Naive B cell (primary cell): Measurements from ENCODE around the gene CENPN. TPM values are rescaled to one million over a fixed set of nuclear protein-coding genes. Genes with fewer than 3 reads are reported as not detected.

Source experiments
- ATAC-seq, 2 donors: fragments of 150-1000 bp; cut with Tn5 transposase; 2 replicates each; pipeline ENCODE4 v1.10.0; 2021; ENCODE audit warnings: low read depth in 2 of 2, mild to moderate bottlenecking in 2 of 2, moderate library complexity in 2 of 2
- DNase-seq: peaks from one replicate; pipeline ENCODE4 v3.0.0; 2022
- H3K27ac Mint-ChIP-seq, 6 donors: one replicate each; pipeline ENCODE4 v1.8.0; 2020 to 2022; ENCODE audit warnings: mild to moderate bottlenecking in 6 of 6, mixed read lengths in 6 of 6, moderate library complexity in 5 of 6, inconsistent platforms in 2 of 6
- H3K27me3 Mint-ChIP-seq, 3 donors: one replicate each; pipeline ENCODE4 v1.8.0; 2021 to 2022; ENCODE audit warnings: mixed read lengths in 3 of 3, mild to moderate bottlenecking in 1 of 3
- H3K36me3 Mint-ChIP-seq, 2 donors: one replicate each; pipeline ENCODE4 v1.8.0; 2020 to 2022; ENCODE audit warnings: mixed read lengths in 2 of 2, inconsistent platforms in 1 of 2, mild to moderate bottlenecking in 1 of 2
- H3K4me1 Mint-ChIP-seq, 3 donors: one replicate each; pipeline ENCODE4 v1.8.0; 2020 to 2022; ENCODE audit warnings: mixed read lengths in 3 of 3, inconsistent platforms in 1 of 3, mild to moderate bottlenecking in 1 of 3, moderate library complexity in 1 of 3
- H3K4me3 Mint-ChIP-seq, 8 donors: one replicate each; pipeline ENCODE4 v1.8.0; 2020 to 2022; ENCODE audit warnings: mild to moderate bottlenecking in 8 of 8, mixed read lengths in 8 of 8, moderate library complexity in 8 of 8, inconsistent platforms in 2 of 8
- H3K9me3 Mint-ChIP-seq, 7 donors: one replicate each; pipeline ENCODE4 v1.8.0; 2020 to 2022; ENCODE audit warnings: mixed read lengths in 7 of 7, mild to moderate bottlenecking in 5 of 7, inconsistent platforms in 2 of 7, moderate library complexity in 1 of 7
- polyA plus RNA-seq, 6 donors: library from polyadenylated mRNA; unstranded; fragments of 300-500 nt; fragmentation: Illumina TruSeq; gene quantifications; one replicate each; pipeline ENCODE4 v1.2.3, GENCODE V29; 2021; ENCODE audit warnings: low read depth in 6 of 6

The CENPN gene
- polyA plus RNA-seq, 6 donors from 2014 or later: 4.2 to 11.8 (median 8.6) TPM

DNA sequence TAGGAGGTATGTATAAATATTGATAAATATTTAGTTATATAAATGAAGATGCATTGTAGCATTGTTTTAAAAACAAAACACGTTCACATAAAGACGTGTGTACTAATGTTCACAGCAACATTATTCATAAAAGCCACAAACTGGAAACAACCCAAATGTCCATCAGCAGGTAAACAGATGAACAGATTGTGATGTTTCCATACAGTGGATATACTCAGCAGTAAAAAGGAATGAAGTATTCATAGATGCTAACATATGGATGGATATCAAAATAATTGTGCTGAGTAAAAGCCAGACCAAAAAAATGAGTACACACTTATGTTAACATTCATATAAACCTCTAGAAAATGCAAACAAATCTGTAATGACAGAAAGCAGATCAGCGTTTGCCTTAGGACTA, 6.0 kb downstream of the CENPN start:
- H3K36me3 Mint-ChIP-seq: peaks cover 0 to 5% of the 10 kb centered on the region in 2 donors
- H3K4me3 Mint-ChIP-seq: no peak overlapping the region
- H3K4me1 Mint-ChIP-seq: peaks cover 0 to 13% (median 0%) of the 10 kb centered on the region in 3 donors
- H3K27ac Mint-ChIP-seq: peak overlapping the region in 1 of 6 donors; percentile 89
- ATAC-seq: no peak
- no peak for DNase-seq
- H3K27me3 Mint-ChIP-seq: no peaks in the 10 kb centered on the region
- no peaks in the 10 kb centered on the region for H3K9me3 Mint-ChIP-seq

DNA sequence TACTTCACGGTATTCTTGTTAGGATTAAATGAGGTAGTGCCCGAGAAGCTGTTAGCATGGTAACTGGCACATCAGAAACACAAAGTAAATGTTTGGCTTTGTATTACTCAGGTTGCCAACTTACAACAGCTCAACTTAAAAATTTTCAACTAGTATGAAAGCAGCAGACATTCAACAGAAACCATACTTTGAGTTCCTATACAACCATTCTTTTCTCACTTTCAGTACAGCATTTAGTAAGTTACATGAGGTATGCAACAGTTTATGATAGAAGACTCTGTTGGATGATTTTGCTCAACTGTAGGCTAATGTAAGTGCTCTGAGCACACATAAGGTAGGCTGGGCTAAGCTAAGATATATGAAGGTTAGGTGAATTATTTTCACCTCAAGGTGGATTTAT, 7.7 kb downstream of the CENPN start:
- H3K9me3 Mint-ChIP-seq: no peaks in the 10 kb centered on the region
- H3K36me3 Mint-ChIP-seq: peaks cover 0 to 8% of the 10 kb centered on the region in 2 donors
- no peak overlapping the region for H3K4me3 Mint-ChIP-seq

GRCh38 chr16:81018496-81018895, 11.5 kb downstream of the CENPN start:
- no peak overlapping the region for H3K4me3 Mint-ChIP-seq
- peaks cover 0 to 7% of the 10 kb centered on the region in 2 donors for H3K36me3 Mint-ChIP-seq
- ATAC-seq: no peak
- H3K27ac Mint-ChIP-seq: no peak overlapping the region
- H3K9me3 Mint-ChIP-seq: no peaks in the 10 kb centered on the region
- no peak for DNase-seq
- H3K4me1 Mint-ChIP-seq: no peaks in the 10 kb centered on the region
- H3K27me3 Mint-ChIP-seq: no peaks in the 10 kb centered on the region

More for the DNA sequence above, 7.7 kb downstream of the CENPN start:
- Mint-ChIP-seq H3K4me1 (no peaks in the 10 kb centered on the region), H3K27ac (no peak overlapping the region), H3K27me3 (no peaks in the 10 kb centered on the region)
- ATAC-seq: no peak
- DNase-seq: no peak

DNA sequence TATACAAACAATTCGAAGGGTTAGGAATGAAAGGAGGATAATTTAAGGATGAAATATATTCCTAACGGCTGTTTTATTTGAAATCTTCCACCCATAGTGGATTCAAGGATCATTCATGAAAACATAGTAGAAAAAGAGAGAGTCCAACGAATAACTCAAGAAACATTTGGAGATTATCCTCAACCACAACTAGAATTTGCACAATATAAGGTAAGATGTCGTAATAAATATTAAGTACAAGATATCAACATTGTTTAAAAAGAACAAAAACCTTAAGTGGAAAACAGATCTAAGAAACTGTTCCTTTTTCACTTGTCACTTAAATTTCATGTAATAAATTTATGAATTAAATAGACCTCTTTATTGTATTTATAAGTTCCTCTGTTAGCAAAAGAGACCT, 19.4 kb downstream of the CENPN start:
- DNase-seq: no peak
- Mint-ChIP-seq H3K9me3 (no peaks in the 10 kb centered on the region), H3K4me3 (no peak overlapping the region), H3K27me3 (no peaks in the 10 kb centered on the region), H3K4me1 (no peaks in the 10 kb centered on the region), H3K27ac (no peak overlapping the region), H3K36me3 (peaks cover 8 to 13% of the 10 kb centered on the region in 2 donors)
- ATAC-seq: no peak

GRCh38 chr16:81029930-81030604, 23.1 kb downstream of the CENPN start:
- DNase-seq (no peak), ATAC-seq (no peak)
- H3K27me3 Mint-ChIP-seq: no peaks in the 10 kb centered on the region
- no peaks in the 10 kb centered on the region for H3K9me3 Mint-ChIP-seq
- no peak overlapping the region for H3K27ac Mint-ChIP-seq
- H3K36me3 Mint-ChIP-seq: peaks cover 8 to 13% of the 10 kb centered on the region in 2 donors
- H3K4me3 Mint-ChIP-seq: no peak overlapping the region
- H3K4me1 Mint-ChIP-seq: no peaks in the 10 kb centered on the region

DNA sequence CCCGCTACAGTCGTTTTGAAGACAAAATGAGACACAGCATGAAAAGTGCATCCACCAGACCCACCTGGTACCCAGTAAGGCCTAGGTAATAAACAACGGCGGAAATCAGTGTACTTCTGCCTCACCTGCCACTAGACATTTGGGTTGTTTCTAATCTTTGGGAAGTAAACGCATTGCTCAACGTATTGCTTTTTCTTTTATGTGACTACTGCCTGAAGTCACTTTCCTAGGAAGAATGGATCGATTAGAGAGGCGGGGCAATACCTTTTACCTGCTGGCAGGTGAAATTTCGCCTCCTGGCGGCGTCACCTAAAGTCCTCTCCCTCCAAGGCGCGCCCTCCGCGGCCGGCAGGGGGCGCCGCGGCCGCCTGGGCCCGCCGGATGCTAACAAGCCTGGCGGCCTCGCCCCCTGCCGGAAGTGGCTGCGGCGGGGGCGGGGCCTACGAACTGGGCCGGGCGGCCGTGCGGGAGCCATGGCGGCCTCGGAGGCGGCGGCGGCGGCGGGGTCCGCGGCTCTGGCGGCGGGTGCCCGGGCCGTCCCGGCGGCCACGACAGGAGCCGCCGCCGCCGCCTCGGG, 28.5 kb downstream of the CENPN start, which contains the start of gene ATMIN:
TSS of gene ATMIN (plus strand) at position 445 of the 577 bp plus-strand sequence. CDS start at position 474, 29 bp downstream.
- no peaks in the 10 kb centered on the region for H3K27me3 Mint-ChIP-seq
- peak; percentile 92 to 93 for ATAC-seq
- peaks cover 21 to 33% (median 27%) of the 10 kb centered on the region in 3 donors for H3K4me1 Mint-ChIP-seq
- H3K9me3 Mint-ChIP-seq: no peaks in the 10 kb centered on the region
- peak within 1 kb of the TSS; percentile 74 to 93 (median 86) for H3K4me3 Mint-ChIP-seq
- peak within 1 kb of the TSS in 4 of 6 donors; percentile 14 to 86 (median 70) for H3K27ac Mint-ChIP-seq
- DNase-seq: peak; percentile 89
- no peaks in the 10 kb centered on the region for H3K36me3 Mint-ChIP-seq

DNA sequence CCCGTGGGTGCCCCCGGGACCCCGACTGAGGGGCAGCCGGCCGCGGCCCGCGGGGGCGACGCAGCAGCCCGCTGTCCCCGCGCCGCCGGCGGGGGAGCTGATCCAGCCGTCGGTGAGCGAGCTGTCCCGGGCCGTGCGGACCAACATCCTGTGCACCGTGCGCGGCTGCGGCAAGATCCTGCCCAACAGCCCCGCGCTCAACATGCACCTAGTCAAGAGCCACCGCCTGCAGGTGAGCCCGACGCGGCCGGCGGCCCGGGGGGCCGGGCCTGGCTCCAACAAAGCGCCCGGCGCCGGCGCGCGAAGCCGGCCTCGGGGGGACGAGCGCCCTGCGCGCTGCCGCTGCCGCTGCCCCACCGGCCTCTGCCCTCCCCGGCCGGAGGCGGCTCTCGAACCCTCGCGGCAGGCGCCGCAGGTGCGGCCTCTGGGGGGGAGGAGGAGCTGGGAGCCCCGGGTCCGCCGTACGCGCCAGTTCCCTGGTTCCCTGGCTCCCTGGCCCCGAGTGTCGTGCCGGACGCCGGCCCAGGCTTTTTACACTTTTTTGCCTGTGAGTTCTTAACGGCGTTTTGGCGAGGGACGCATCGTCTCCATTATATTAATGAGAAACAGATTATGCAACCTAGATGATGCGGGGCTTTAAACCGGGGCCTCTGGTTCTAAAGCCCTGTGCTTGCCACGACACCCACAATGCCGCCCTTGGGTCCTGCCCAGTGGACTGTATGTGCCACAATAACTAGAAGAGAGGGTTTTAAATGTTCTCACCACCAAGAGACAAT, 29.1 kb downstream of the CENPN start:
- peaks cover 24 to 33% (median 28%) of the 10 kb centered on the region in 3 donors for H3K4me1 Mint-ChIP-seq
- no peaks in the 10 kb centered on the region for H3K9me3 Mint-ChIP-seq
- peak overlapping the region; percentile 74 to 93 (median 86) for H3K4me3 Mint-ChIP-seq
- H3K27ac Mint-ChIP-seq: peak overlapping the region in 3 of 6 donors; percentile 14 to 86 (median 82)
- ATAC-seq (peak; percentile 60 to 66), DNase-seq (no peak)
- no peaks in the 10 kb centered on the region for H3K27me3 Mint-ChIP-seq
- no peaks in the 10 kb centered on the region for H3K36me3 Mint-ChIP-seq

- no peaks in the 10 kb centered on the region for H3K27me3 Mint-ChIP-seq
- H3K36me3 Mint-ChIP-seq: peaks cover 0 to 6% of the 10 kb centered on the region in 2 donors
- H3K9me3 Mint-ChIP-seq: no peaks in the 10 kb centered on the region
- H3K27ac Mint-ChIP-seq: peak overlapping the region in 3 of 6 donors; percentile 14 to 86 (median 82)
- no peak for DNase-seq
- peak overlapping the region; percentile 74 to 93 (median 86) for H3K4me3 Mint-ChIP-seq
- ATAC-seq: no peak
- H3K4me1 Mint-ChIP-seq: peaks cover 24 to 33% (median 28%) of the 10 kb centered on the region in 3 donors
These were observed 29.8 kb downstream of the CENPN start for GRCh38 chr16:81036751-81037350.

- Mint-ChIP-seq H3K27me3 (no peaks in the 10 kb centered on the region), H3K4me3 (peak overlapping the region in 1 of 8 donors; percentile 72), H3K36me3 (peaks cover 7 to 16% of the 10 kb centered on the region in 2 donors), H3K4me1 (peaks cover 24 to 33% (median 28%) of the 10 kb centered on the region in 3 donors), H3K9me3 (no peaks in the 10 kb centered on the region), H3K27ac (peak overlapping the region in 4 of 6 donors; percentile 21 to 88 (median 58))
- no peak for ATAC-seq
- DNase-seq: no peak
These were observed 33.1 kb downstream of the CENPN start for GRCh38 chr16:81040131-81040530.

- H3K4me3 Mint-ChIP-seq: no peak overlapping the region
- H3K4me1 Mint-ChIP-seq: peaks cover 24 to 30% (median 28%) of the 10 kb centered on the region in 3 donors
- H3K36me3 Mint-ChIP-seq: peaks cover 7 to 16% of the 10 kb centered on the region in 2 donors
- DNase-seq: no peak
- no peak for ATAC-seq
- H3K27ac Mint-ChIP-seq: peak overlapping the region in 1 of 6 donors; percentile 18
- no peaks in the 10 kb centered on the region for H3K27me3 Mint-ChIP-seq
- no peaks in the 10 kb centered on the region for H3K9me3 Mint-ChIP-seq
These were observed 33.8 kb downstream of the CENPN start for GRCh38 chr16:81040842-81041241.

- H3K4me3 Mint-ChIP-seq: no peak overlapping the region
- H3K27ac Mint-ChIP-seq: peak overlapping the region in 1 of 6 donors; percentile 25
- H3K36me3 Mint-ChIP-seq: peaks cover 7 to 16% of the 10 kb centered on the region in 2 donors
These were observed 34.7 kb downstream of the CENPN start for GRCh38 chr16:81041696-81042095.

GRCh38 chr16:81042821-81043220, 35.8 kb downstream of the CENPN start:
- Mint-ChIP-seq H3K9me3 (no peaks in the 10 kb centered on the region), H3K27ac (no peak overlapping the region), H3K36me3 (peaks cover 7 to 16% of the 10 kb centered on the region in 2 donors), H3K27me3 (no peaks in the 10 kb centered on the region), H3K4me3 (no peak overlapping the region), H3K4me1 (peaks cover 12 to 15% (median 14%) of the 10 kb centered on the region in 3 donors)
- DNase-seq: no peak
- ATAC-seq: no peak

More at GRCh38 chr16:81041696-81042095, 34.7 kb downstream of the CENPN start:
- DNase-seq (no peak), ATAC-seq (no peak)
- Mint-ChIP-seq H3K27me3 (no peaks in the 10 kb centered on the region), H3K4me1 (peaks cover 22 to 27% (median 24%) of the 10 kb centered on the region in 3 donors), H3K9me3 (no peaks in the 10 kb centered on the region)

- Mint-ChIP-seq H3K4me3 (no peak overlapping the region), H3K27ac (no peak overlapping the region), H3K4me1 (peaks cover 0 to 7% (median 4%) of the 10 kb centered on the region in 3 donors), H3K27me3 (no peaks in the 10 kb centered on the region), H3K36me3 (peaks cover 10% of the 10 kb centered on the region in 2 donors), H3K9me3 (peaks cover 3 to 24% (median 17%) of the 10 kb centered on the region in 7 donors)
- ATAC-seq (no peak), DNase-seq (no peak)
These were observed 46.7 kb downstream of the CENPN start for GRCh38 chr16:81053761-81054160.
